HG03378 (cell line): ENCODE measurements around the gene TCN1.

Experiments
- ATAC-seq: cut with Tn5 transposase; IDR thresholded peaks from one replicate; pipeline ENCODE4 v1.9.1; 2021; ENCODE audit warnings: mild to moderate bottlenecking, moderate library complexity; ENCODE audit not compliant: unreplicated experiment

Gene TCN1

DNA sequence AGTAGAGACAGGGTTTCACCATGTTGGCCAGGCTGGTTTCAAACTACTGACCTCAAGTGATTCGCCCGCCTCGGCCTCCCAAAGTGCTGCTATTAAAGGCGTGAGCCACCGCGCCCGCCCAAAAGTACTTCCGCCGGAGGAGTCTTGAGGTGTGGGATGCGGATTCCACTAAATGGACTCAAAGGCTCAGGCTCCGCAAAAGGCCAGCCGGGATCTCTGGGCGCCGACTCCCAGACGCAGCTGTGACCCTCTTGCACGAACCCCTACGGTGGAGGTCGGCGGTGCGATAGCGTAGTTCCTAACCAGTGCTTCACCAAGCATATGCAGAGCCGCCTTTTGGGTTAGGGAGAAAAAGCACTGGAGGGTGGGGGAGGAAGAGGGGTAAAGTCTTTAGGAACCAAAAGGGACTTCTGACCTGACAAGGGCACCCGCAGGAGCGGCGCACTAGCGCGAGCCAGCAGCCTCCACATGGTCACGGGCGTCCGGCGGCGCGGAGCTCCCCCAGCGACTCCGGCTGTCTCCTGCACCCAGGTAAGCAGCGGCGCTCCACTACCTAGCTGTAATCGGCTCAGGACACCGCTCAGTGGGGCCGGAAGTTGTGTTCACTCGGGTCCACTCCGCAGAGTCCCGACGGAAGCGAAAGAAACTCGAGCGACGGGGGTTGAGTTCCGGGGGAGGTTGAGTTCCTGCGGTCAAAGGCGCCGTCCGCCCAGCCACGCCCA is 55.9 kb downstream of the TCN1 start, which contains the start of gene MRPL16:
Gene MRPL16, minus strand, starts transcription at position 590 of the 722 bp plus-strand sequence. Its CDS starts 120 bp downstream, at position 470.
- peak; percentile 88 for ATAC-seq

DNA sequence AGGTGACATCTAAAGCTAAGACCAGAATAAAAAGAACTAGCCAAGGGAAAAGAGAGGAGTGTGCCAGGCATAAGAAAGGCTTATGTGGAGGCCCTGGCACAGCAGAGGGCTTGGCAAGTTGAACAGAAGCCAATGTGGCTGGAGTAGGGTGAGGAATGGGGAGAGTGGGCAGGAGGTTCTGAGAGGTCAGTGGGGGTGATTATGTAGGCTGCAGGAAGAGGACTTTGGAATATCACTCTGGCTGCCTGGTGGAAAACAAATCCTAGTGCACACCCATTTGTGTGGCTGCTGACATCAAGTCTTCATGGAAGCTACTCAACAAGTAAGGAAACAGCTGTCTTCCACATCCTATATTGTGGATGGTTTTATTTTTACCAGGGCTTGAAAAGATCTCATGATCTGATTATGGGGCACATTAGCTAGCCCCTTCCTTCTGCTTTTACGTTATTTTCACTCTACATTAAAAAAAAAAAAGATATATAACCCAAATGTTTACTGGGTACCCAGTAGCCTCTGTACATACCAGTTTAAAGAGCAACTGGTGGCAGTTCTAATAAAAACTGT is 59.2 kb downstream of the TCN1 start:
- ATAC-seq = no peak

DNA sequence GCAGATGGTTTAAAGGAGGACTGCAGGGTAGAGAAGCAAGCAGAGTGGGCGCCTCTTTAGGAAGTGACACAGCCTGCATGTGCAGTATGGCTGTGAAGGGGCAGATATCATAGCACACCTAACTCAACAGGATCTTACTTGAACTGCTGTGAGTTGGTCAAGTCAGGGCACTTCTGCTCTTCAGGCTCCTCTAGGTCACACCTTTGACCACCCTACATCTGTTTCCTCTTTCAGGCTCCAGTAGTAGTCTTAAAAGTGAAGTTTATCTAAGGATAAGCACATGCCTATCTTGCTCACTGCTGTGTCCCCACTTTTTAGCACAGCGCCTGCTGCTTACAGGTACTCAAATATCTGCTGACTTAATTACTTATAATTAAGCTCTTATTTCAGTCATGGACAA is 62.2 kb downstream of the TCN1 start:
- no peak for ATAC-seq
